ENCODE results near the gene RFNG. TPM values are rescaled to one million over a fixed set of nuclear protein-coding genes. Genes with fewer than 3 reads are reported as not detected.
"Not testable (repeated sequence)": the region's sequence is repeated elsewhere in the genome, so short reads cannot be mapped to it uniquely, and the experiment has no call there.

Gene RFNG
- total RNA-seq, 2 donors from 2014 or later, result 16.4 to 22.4 TPM

DNA sequence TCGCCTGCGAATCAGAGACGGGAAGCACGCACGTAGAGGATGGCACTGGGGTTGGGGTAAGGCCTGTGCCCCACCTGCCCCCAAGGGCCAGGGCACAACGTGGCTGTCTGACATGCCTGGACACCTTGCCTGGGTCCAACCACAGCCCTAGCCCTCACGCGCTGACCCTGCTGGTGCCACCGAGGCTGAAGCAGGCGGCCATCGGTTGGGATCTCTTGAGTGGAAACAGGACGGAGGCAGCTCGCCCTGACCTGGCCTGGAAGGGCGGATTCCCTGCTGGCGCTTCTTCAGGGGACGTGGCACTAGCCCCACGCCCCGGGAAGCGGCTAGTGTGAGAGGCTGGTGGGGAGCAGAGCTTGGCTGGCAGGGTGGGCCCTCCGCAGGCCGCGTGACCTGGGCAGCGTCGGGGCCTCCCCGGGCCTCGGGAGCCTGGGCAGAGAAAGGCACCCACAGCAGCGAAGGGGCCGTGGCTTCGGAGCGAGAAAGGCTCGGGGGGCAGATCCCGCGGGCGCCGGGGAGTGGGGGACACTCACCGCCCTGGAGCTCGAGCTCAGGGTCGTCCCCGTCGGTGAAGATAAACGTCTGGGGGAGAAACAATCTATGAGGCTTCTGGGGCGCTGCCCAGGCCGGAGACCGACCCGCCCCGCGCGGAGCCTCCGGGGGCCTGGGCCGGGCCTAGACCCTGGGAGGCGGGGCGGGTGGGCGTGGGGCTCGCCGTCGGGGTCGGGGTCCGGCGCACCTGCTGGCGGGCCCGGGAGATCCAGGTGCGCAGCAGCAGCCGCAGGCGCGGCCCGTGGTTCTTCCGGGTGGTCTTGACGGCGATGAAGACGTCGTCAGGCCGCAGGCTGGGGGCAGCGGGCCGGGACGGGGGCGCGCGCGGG is 610 bp downstream of the RFNG start:
- DNase-seq (peak; percentile 37), ATAC-seq (peak; percentile 20 to 24)
- intact Hi-C loops (cut with DNase I), result no loop called here

DNA sequence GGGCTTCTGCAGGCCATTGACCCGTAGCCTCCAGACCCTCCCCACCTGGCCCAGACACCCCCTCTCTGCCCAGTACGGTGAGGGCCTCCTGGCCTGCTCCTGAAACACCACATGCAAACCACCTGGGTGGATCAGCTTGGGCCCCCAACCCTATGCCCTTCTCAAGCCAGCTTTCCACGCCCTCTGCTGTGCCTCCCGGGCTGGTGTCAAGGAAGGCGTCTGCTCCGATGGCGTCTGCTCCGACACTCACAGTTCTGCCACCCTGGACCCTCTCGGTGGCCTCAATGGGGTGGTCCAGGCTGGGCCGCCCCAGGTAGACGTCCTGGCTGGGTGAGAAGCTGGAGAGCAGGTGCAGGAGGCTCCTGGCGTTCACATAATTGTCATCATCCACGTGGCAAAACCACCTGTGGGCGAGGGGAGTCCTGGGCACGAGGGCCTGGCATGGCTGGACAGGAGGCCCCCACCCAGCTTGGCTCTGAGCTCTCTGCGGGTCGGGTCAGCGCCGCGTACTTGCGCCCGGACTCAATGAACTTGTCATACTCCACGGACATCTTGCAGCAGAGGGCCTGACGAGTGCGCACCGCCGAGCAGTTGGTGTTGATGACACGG is 1.4 kb downstream of the RFNG start:
- ATAC-seq, result no peak
- no peak for DNase-seq
- intact Hi-C loops (cut with DNase I), result no loop called here

DNA sequence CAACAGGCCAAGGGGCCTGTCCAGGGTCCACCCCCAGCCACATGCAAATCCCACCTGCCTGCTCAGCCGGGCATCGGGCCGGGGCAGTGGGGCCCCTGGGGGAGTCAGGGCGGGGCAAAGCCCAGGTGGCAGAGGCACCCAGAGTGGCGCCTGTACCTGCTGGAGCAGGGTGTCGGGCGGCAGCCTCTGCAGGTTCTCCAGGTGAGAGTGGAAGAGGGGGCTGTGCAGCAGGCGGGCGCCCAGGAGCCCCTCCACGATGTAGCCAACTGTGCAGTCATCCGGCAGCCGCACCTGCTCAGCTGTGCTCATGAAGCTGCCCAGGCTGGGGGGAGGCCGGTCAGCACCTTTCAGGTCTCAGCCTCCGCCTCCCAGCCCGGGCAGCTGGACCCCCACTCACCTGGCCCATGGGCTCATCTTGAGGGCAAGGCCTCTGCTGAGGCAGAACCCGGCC is 2.1 kb downstream of the RFNG start:
- DNase-seq (peak; percentile 21), ATAC-seq (no peak)
- intact Hi-C loops (cut with DNase I), result no loop called here

DNA sequence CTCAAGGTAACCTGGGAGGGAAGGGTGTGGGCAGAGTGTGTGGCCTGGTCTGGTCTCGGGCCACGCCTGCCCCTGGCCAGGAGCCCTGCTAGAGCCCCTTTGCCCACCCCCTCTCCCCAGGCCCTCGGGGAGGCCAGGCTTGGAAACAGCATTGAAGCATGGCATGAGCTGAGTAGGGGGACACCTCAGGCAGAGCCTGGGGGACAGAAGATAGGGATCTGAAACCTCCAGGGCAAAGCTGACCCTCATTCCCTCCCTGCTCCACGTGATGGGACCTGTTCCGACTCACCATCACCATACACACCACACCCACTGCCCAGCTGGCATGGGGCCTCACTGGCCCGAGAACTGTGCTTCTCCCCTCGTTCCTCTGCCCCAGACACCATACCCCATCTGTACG is 2.5 kb downstream of the RFNG start:
- ATAC-seq (no peak), DNase-seq (no peak)
- intact Hi-C loops (cut with DNase I), result no loop called here

DNA sequence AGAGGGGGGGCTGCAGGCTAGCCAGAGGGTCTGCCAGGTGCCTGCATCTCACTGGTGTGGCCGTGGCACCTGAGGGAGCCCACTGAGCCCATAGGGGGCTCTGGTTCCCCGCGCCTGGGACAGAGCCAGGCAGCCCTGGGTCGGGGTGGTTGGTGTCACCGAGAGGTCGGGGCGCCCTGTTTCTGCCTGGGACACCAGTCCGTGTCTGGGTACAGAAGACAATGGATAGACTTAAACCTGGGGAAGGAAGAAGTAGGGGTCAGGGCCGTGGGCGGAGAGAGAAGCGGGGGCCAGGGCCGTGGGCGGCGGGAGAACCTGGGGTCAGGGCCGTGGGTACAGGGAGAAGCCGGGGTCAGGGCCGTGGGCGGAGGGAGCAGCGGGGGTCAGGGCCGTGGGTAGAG is 3.0 kb downstream of the RFNG start:
- intact Hi-C loops (cut with DNase I), result no loop called here
- ATAC-seq, result no peak
- no peak for DNase-seq

DNA sequence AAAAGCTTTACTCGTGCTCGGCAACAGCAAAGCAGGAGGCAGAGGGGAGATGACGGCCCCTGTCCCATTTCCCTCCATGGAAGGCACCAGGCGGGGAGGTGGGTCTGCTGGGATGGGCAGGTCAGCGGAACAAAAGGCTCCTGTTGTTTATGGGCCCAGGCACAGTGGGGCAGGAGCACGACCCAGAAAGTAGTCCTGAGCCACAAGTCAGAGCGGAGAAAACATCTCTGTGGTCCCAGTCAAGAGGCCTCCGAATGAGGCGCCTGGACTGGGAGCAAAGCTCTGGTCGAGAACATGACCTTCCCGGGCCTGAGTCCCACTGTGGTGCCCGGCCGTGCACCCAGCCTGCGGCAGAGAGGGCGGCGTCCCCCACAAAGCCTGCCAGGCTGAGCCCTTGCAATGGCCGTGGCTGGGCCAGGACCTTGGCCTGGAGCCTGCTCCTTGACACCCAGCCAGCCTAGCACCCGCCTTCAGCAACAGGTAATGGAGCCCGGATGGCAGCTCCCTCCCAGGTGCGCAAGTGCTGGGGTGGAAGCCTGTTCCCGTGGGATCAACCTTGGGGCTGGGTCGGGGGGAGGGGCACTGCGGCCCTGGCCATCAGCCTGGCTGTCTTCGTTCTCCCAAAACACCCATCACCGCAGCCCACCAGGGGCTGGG is 3.6 kb downstream of the RFNG start:
- intact Hi-C loops (cut with DNase I), result no loop called here
- DNase-seq, result no peak
- ATAC-seq, result no peak

DNA sequence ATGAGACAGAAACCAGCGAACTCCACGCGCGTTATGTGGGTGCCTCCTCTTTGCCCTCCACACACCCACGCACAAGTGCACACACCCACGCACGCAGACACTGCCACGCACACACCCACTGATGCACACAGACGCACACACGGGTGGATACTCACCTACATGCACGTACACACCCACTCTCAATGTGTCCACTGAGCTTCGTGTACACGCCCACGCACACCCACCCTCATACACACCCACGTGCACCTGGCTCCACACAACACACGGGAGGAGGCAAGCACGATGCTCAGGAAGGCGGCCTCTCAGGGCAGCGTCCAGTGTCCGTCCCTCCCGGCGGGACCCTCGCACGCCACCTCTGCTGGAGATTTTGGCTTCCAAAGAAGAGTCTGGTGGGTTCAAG is 4.2 kb downstream of the RFNG start:
- ATAC-seq (no peak), DNase-seq (no peak)
- intact Hi-C loops (cut with DNase I), result no loop called here

DNA sequence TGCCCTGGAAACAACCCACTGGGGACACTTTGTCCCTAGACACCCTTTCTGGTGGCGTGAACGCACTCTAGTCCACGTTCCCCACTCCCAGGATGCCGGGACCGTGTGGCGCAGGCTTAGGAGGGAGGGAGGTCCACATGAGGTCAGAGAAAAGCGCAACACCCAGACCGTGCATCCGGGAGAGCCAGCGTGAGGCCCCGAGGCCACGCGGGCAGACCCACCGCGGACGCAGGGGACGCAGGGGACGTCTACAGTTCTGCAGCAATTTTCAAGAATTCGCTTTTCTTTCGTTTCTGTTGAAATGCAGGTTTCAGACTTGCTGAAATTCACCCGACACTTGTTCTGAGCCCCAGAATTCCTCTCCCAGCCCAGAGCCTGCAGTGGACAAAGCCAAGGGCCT is 4.7 kb downstream of the RFNG start:
- no peak for DNase-seq
- intact Hi-C loops (cut with DNase I), result no loop called here
- no peak for ATAC-seq

DNA sequence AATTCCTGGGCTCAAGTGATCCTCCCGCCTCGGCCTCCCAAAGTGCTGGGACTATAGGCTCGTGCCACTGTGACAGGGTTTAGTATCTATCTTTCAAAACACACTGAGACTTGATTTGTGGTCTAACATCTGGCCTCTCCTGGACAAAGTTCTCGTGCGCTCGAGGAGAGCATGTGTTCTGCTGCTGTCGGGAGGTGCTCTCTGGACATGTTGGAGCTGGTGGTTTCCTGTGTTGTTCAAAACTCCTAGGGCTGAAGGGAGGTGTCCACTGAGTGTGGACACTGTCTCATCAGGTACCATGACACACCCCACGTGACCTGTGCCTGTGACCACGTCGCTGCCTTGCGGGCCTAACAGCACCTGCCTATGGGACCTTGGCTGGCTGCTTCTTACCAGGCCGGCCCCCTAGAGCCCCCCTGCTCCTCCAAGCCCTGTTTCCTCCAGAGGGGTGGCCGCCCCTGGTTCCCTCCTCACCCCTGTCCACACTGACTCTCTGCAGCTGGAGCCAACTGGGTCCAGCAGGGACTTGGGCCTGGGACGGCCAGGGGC is 5.6 kb downstream of the RFNG start:
- no peak for ATAC-seq
- no peak for DNase-seq
- intact Hi-C loops (cut with DNase I), result no loop called here

DNA sequence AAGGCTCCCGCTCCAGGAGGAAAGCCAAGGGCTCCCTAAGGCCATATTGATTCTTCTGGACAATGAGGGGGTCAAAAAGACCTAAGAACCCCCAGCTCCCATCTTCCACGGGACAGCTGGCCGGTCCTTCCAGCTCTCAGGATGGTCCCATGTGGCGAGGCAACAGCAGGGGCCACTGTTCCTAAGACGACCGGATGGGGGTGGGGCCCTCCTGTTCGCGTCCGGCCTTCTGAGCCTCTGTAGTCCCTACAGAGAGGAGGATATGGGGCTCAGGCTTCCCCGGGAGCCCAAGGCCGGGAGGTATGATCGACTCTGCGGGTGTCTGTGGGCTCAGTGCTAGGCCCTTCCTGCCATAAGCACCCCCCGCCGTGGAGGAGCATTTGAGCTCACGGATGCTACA is 8.1 kb downstream of the RFNG start:
- DNase-seq (no peak), ATAC-seq (no peak)
- intact Hi-C loops (cut with DNase I), result no loop called here

DNA sequence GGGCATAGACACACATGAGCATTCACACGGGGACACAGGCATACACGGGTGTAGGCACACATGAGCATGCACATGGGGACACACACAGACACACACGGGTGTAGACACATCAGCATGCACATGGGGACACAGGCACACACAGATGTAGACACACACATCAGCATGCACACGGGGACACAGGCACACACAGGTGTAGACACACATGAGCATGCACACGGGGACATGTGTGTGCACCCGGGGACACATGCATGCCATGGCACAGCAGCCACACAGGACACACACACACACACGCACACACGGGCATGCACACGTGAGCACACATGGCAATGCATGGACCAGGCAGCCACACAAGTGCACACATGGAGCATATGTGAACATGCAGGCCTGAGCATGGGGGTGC is 9.0 kb downstream of the RFNG start:
- ATAC-seq, result no peak
- intact Hi-C loops (cut with DNase I), result no loop called here

DNA sequence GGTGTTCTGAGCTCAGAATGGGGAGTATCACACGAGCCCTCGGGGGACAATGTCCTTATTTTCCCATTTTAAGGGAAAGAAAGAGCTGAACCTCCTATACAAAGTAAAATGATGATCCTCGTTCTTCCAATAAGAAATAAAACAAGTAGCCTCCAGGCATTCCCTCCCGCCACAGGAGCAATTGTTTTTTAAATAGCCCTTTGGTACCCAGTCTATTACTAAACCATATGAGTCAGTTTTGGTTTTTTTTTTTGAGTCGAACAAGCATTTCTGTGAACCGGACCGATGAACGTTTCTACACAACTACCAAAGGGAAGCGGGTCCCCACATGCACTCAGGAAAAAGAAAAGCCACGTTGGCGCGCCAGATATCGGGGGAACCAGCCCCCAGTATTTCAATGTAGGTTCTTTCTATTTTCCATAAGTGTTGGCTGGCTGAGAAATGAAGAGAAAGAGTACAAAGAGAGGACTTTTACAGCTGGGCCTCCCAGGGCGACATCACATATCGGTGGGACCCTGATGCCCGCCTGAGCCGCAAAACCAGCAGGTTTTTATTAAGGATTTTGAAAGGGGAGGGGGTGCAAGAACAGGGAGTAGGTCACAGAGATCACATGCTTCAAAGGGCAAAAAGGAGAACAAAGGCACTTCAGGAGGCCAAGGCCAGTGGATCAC is 10.3 kb downstream of the RFNG start:
- no peak for ATAC-seq
- intact Hi-C loops (cut with DNase I), result no loop called here
- no peak for DNase-seq

More for the DNA sequence above, 9.0 kb downstream of the RFNG start:
- DNase-seq, result no peak

DNA sequence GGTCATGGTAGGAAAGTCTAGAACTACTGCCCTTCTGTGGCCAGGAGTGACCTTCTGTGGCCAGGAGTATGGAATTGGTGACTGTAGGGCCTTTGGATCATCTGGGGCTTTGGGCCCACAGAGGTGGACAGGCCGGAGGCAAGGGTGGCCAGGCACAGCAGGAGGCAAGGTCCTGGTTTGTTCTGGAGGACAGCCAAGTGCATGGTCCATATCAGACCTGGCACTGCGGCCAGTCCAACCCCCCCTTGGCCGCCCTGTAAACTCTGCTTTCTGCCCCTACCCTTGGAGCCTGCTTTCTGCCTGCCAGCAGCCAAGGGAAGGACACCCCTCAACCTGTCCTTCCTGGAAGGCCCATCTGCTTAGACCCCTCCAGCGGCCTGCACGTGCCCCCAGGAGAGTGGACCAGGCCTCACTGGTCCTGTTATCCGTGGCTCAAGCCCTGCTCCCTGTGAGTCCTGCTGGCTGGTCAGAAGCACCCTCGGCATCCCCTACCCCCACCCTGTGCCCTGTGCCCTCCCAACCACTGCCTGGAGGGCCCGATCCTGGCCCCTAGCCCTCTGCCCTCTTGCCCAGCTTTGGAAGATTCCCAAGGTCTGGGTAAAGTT is 11.8 kb downstream of the RFNG start:
- DNase-seq (no peak), ATAC-seq (no peak)
- intact Hi-C loops (cut with DNase I), result loop anchor here in 1 of 2 donors (5.0 kb wide), 1 partner anchor 58 kb away; the partner anchor contains the start of gene FASN

DNA sequence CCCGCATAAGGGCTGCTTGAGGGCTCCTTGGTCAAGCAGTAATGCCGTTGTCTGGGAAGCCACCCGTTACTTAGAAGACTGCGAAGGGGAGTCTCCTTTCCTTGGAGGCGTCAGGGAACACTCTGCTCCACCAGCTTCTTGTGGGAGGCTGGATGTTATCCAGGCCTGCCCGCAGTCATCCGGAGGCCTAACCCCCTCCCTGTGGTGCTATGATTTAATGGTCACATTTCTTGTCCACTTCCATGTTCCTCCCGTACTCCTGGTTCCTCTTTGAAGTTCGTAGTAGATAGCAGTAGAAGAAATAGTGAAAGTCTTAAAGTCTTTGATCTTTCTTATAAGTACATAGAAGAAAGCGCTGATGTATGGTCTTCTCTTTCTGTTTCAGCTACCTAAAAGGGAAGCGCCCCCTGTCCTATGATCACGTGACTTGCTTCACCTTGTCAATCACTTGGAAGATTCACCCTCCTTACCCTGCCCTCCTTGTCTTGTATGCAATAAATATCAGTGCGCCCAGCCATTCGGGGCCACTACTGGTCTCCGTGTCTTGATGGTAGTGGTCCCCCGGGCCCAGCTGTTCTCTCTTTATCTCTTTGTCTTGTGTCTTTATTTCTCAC is 12.7 kb downstream of the RFNG start:
- intact Hi-C loops (cut with DNase I), result loop anchor here in 1 of 2 donors (5.0 kb wide), 1 partner anchor 58 kb away; the partner anchor contains the start of gene FASN
- ATAC-seq, DNase-seq: not testable (repeated sequence)

DNA sequence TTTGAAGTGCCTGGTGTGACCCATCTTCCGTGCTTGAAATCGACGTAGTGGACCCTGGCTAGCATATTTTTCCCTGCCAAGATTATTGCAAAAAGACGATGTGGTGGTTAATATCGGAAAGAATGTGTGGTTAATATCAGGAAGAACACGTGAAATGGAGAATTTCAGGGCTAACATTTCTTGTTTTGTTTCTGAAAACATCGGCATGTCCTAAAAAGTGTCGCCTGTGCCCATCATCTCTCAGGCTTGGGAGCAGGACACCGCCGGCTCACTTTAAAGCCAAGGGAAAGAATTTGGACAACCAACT is 13.8 kb downstream of the RFNG start:
- DNase-seq, result no peak
- intact Hi-C loops (cut with DNase I), result loop anchor here in 1 of 2 donors (5.0 kb wide), 1 partner anchor 59 kb away; the partner anchor contains the start of gene FASN
- ATAC-seq, result no peak

DNA sequence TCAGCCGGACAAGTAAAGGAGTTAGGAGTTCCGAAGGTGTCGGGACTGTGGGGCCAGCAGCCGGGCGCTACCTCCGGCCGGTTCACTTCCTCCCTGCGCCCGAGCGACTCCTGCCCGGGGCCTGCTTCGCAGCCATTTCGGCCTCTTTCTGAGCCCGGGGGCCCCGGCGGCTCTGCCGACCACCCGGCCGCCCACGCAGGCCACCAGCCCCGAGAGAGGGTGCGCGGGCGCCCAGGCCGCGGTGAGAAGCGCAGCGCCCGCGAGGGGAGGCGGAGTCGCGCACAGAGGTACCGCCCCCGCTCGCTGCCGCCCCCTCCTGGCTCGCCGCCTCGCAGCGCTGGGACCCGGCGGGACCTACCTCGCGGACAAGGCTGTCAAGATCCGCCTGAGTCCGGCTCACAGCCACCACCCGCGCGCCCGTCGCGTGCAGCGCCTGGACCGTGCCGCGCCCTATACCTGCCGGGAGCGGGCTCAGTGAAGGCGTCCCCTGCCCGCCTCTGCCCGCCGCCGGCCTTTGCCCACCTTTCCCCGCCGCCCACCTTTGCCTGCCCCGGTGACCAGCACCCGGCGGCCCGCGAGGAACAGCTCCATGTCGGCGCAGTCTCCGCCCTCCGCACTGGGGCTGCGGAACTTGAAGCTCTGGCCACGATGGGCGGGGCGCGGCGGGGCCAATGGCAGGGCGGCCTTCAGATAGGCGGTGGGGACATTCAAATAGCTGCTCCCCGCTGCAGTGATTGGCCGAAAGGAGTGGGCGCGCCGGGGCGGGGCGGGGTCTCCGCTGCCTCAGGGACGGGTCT is 14.3 kb downstream of the RFNG start, which contains the start of gene DCXR:
TSS of gene DCXR (minus strand) at position 606 of the 797 bp plus-strand sequence. CDS start at position 591, 15 bp downstream.
- intact Hi-C loops (cut with DNase I), result loop anchor here in 1 of 2 donors (5.0 kb wide), 1 partner anchor 60 kb away; the partner anchor contains the start of gene FASN
- ATAC-seq, result peak; percentile 97 to 98
- DNase-seq, result peak; percentile 98

DNA sequence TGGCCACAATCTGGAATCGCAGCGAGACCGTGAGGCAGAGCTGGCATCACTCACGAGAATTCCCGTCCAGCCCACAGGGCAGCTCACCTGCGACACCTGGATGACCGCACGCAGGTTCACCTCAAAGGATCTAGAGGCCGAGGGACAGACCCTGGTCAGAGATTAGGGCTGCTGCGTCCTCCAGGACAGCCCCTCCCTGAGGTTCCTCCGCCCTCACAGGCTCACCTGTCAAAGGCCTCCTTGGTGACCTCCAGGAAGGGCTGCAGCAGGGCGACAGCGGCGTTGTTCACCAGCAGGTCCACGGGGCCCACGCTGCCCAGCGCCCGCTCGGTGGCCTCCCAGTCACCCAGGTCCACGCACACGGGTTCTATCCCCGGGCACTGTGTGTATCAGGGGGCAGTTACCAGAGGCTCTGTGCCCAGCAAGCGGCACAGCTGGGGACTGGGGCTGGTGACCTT is 14.9 kb downstream of the RFNG start:
- DNase-seq, result no peak
- no peak for ATAC-seq
- intact Hi-C loops (cut with DNase I), result loop anchor here in 1 of 2 donors (5.0 kb wide), 1 partner anchor 61 kb away; the partner anchor contains the start of gene FASN

All from left cardiac atrium (tissue), 4 donors.